ENCODE results near the gene SVOPL. TPM values are rescaled to one million over a fixed set of nuclear protein-coding genes. Genes with fewer than 3 reads are reported as not detected.

The SVOPL gene
- total and polyA plus RNA-seq, 2 experiments from 2014 or later: 0.95 to 1.1 TPM

GRCh38 chr7:138684340-138684739, 16.8 kb downstream of the SVOPL start:
- Histone ChIP-seq H2AFZ (no peak overlapping the region), H3K9me3 (ENCODE audit: low read depth) (no peaks in the 10 kb centered on the region), H3K4me1 (ENCODE audit: insufficient read depth) (no peaks in the 10 kb centered on the region), H3K79me2 (no peaks in the 10 kb centered on the region), H3K4me2 (no peak overlapping the region), H3K27me3 (no peaks in the 10 kb centered on the region), H3K36me3 (replicated peaks; ENCODE audit: insufficient read depth, low read depth) (no peaks in the 10 kb centered on the region), H3K9me2 (replicated peaks; ENCODE audit: insufficient read depth) (no peaks in the 10 kb centered on the region), H4K20me1 (ENCODE audit: insufficient read depth, poor library complexity, severe bottlenecking) (no peaks in the 10 kb centered on the region), H3K27ac (no peak overlapping the region), H3K4me3 (no peak overlapping the region)
- DNase-seq (ENCODE audit: low spot score): no peak
- 87% methylated on average over 3 of the region's 3 CpGs for WGBS (ENCODE audit: low lambda C conversion rate, missing lambda C conversion rate)
- no peak for TF ChIP-seq CTCF (IDR thresholded peaks at IDR 0.05; ENCODE audit: poor library complexity)
- no peak for TF ChIP-seq EZH2 (IDR thresholded peaks at IDR 0.05; ENCODE audit: borderline replicate concordance)
- no peak for TF ChIP-seq EZH2phosphoT487 (IDR thresholded peaks at IDR 0.05; ENCODE audit: low read depth, severe bottlenecking, unreplicated experiment)

- 70% methylated on average over 5 of the region's 5 CpGs for WGBS (ENCODE audit: low lambda C conversion rate, missing lambda C conversion rate)
- Histone ChIP-seq H3K27ac (no peak overlapping the region), H3K27me3 (no peaks in the 10 kb centered on the region), H3K4me2 (no peak overlapping the region), H3K9me3 (ENCODE audit: low read depth) (no peaks in the 10 kb centered on the region), H3K36me3 (replicated peaks; ENCODE audit: insufficient read depth, low read depth) (no peaks in the 10 kb centered on the region), H3K79me2 (no peaks in the 10 kb centered on the region), H4K20me1 (ENCODE audit: insufficient read depth, poor library complexity, severe bottlenecking) (no peaks in the 10 kb centered on the region), H3K4me1 (ENCODE audit: insufficient read depth) (no peaks in the 10 kb centered on the region), H3K4me3 (no peak overlapping the region), H3K9me2 (replicated peaks; ENCODE audit: insufficient read depth) (no peaks in the 10 kb centered on the region), H2AFZ (no peak overlapping the region)
- no peak for TF ChIP-seq CTCF (IDR thresholded peaks at IDR 0.05; ENCODE audit: poor library complexity)
- no peak for TF ChIP-seq EZH2phosphoT487 (IDR thresholded peaks at IDR 0.05; ENCODE audit: low read depth, severe bottlenecking, unreplicated experiment)
- TF ChIP-seq EZH2 (IDR thresholded peaks at IDR 0.05; ENCODE audit: borderline replicate concordance): no peak
- DNase-seq (ENCODE audit: low spot score): no peak
These were observed 21.4 kb downstream of the SVOPL start for GRCh38 chr7:138679793-138680192.

GRCh38 chr7:138670594-138670993, 30.6 kb downstream of the SVOPL start:
- TF ChIP-seq EZH2phosphoT487 (IDR thresholded peaks at IDR 0.05; ENCODE audit: low read depth, severe bottlenecking, unreplicated experiment) (no peak), EZH2 (IDR thresholded peaks at IDR 0.05; ENCODE audit: borderline replicate concordance) (no peak), CTCF (IDR thresholded peaks at IDR 0.05; ENCODE audit: poor library complexity) (no peak)
- Histone ChIP-seq H3K27ac (no peak overlapping the region), H4K20me1 (ENCODE audit: insufficient read depth, poor library complexity, severe bottlenecking) (no peaks in the 10 kb centered on the region), H3K4me1 (ENCODE audit: insufficient read depth) (peaks cover 8% of the 10 kb centered on the region), H3K79me2 (no peaks in the 10 kb centered on the region), H2AFZ (no peak overlapping the region), H3K9me2 (replicated peaks; ENCODE audit: insufficient read depth) (no peaks in the 10 kb centered on the region), H3K27me3 (no peaks in the 10 kb centered on the region), H3K4me2 (no peak overlapping the region), H3K36me3 (replicated peaks; ENCODE audit: insufficient read depth, low read depth) (no peaks in the 10 kb centered on the region), H3K4me3 (no peak overlapping the region), H3K9me3 (ENCODE audit: low read depth) (no peaks in the 10 kb centered on the region)
- no peak for DNase-seq (ENCODE audit: low spot score)

- TF ChIP-seq EZH2 (IDR thresholded peaks at IDR 0.05; ENCODE audit: borderline replicate concordance) (no peak), EZH2phosphoT487 (IDR thresholded peaks at IDR 0.05; ENCODE audit: low read depth, severe bottlenecking, unreplicated experiment) (no peak), CTCF (IDR thresholded peaks at IDR 0.05; ENCODE audit: poor library complexity) (no peak)
- DNase-seq (ENCODE audit: low spot score): no peak
- Histone ChIP-seq H3K4me3 (no peak overlapping the region), H3K4me1 (ENCODE audit: insufficient read depth) (peaks cover 8% of the 10 kb centered on the region), H4K20me1 (ENCODE audit: insufficient read depth, poor library complexity, severe bottlenecking) (no peaks in the 10 kb centered on the region), H3K9me2 (replicated peaks; ENCODE audit: insufficient read depth) (no peaks in the 10 kb centered on the region), H3K36me3 (replicated peaks; ENCODE audit: insufficient read depth, low read depth) (no peaks in the 10 kb centered on the region), H3K79me2 (no peaks in the 10 kb centered on the region), H3K27me3 (no peaks in the 10 kb centered on the region), H3K27ac (no peak overlapping the region), H2AFZ (no peak overlapping the region), H3K4me2 (no peak overlapping the region), H3K9me3 (ENCODE audit: low read depth) (no peaks in the 10 kb centered on the region)
- WGBS (ENCODE audit: low lambda C conversion rate, missing lambda C conversion rate): 72% methylated on average over 4 of the region's 4 CpGs
These were observed 31.8 kb downstream of the SVOPL start for GRCh38 chr7:138669364-138669763.

All from hepatocyte (in vitro differentiated cells).